BLaER1 (cell line): Measurements from ENCODE around the gene ZNF77.
"Not testable (repeated sequence)": the region's sequence is repeated elsewhere in the genome, so short reads cannot be mapped to it uniquely, and the experiment has no call there.

Source experiments
- H3K27ac ChIP-seq: shearing (Covaris generic); formaldehyde crosslinking; 2 replicates; pipeline ENCODE4 v1.8.1; 2022
- H3K27me3 ChIP-seq: shearing (Covaris generic); formaldehyde crosslinking; 2 replicates; pipeline ENCODE4 v1.8.1; 2022
- H3K36me3 ChIP-seq: shearing (Covaris generic); formaldehyde crosslinking; 2 replicates; pipeline ENCODE4 v1.8.1; 2022
- H3K4me1 ChIP-seq: shearing (Covaris generic); formaldehyde crosslinking; 2 replicates; pipeline ENCODE4 v1.8.1; 2022
- H3K4me2 ChIP-seq: shearing (Covaris generic); formaldehyde crosslinking; 2 replicates; pipeline ENCODE4 v1.8.1; 2022
- H3K4me3 ChIP-seq: shearing (Covaris generic); formaldehyde crosslinking; 2 replicates; pipeline ENCODE4 v1.8.1; 2022
- H3K9ac ChIP-seq: shearing (Covaris generic); formaldehyde crosslinking; 2 replicates; pipeline ENCODE4 v1.8.1; 2022
- H3K9me3 ChIP-seq: shearing (Covaris generic); formaldehyde crosslinking; 2 replicates; pipeline ENCODE4 v1.8.1; 2022
- H4K20me1 ChIP-seq: shearing (Covaris generic); formaldehyde crosslinking; 2 replicates; pipeline ENCODE4 v1.8.1; 2022
- Cebpa-rat ChIP-seq: shearing (Covaris generic); IDR thresholded peaks from 2 replicates; pipeline ENCODE4 v1.8.1; 2022

ZNF77 gene

DNA sequence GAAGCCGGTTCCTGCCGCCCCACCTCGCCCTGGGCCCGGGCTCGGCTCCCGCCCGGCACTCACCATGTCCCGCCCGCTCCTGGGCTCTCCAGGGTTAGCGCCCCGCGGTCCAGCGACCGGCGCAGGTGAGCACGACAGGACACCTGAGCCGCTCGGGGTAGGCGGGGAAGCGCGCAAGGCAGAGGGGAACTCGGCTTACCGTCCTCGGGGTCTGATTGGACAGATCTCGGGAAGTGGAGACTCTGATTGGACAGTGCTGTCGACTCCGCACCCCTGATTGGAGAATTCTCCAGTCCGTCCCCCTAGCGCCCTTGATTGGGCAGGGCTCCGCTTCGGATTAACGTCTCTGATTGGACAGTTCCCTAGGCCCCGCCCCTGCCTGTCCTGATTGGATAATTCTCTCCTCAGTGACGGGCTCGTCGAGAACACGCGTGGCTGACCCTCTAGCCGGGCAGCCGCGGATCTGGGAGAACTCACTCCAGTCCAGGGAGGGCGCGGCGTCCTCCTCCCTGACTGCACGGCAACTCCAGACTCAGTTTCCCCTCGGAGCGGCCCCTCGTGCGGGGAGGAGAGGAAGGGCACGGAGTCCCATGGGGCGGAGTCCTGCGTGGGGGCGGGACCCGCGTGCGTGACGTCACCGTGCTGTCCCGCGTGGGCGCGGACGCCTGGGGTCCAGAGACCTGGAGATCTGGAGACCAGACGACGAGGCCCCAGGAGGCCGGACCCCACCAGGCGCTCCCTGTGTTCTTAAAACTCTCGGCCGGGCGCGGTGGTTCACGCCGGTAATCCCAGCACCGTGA is at the start of gene ZNF77:
ZNF77 (minus strand) TSS at position 197 of the 800 bp plus-strand sequence; CDS start at position 66, 131 bp downstream.
- Histone ChIP-seq H3K9ac (peak within 1 kb of the TSS; percentile 89), H3K9me3 (peaks cover 15% of the 10 kb centered on the region), H3K27ac (peak within 1 kb of the TSS; percentile 92), H3K4me1 (peaks cover 36% of the 10 kb centered on the region), H4K20me1 (peaks cover 5% of the 10 kb centered on the region; the same call in 1 of the 2 replicates), H3K27me3 (no peaks in the 10 kb centered on the region), H3K4me3 (peak within 1 kb of the TSS; percentile 97), H3K4me2 (peak within 1 kb of the TSS; percentile 99), H3K36me3 (peaks cover 23% of the 10 kb centered on the region)
- no peak for TF ChIP-seq Cebpa-rat

DNA sequence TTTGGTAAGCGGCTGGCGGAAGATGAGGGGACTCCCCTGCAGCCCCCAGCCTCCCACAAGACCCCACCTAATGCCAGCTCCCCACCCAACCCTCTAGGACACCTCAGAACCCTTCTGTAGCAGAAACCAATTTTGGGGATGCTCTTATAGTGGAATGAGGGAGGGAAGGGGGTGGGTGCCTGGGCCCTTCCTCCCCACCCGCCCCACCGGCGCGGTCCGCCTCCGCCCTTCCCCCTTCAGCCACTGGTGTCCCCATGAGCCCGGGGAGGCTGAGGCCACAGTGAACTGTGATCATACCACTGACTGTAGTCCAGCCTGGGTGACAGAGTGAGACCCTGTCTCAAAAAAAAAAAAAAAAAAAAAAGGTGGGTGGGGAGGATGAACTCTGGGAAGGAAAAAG is 48.8 kb upstream of the ZNF77 start:
- Histone ChIP-seq H3K4me1 (peaks cover 7% of the 10 kb centered on the region), H3K9ac (no peak overlapping the region), H4K20me1 (no peaks in the 10 kb centered on the region), H3K27me3 (no peaks in the 10 kb centered on the region), H3K27ac (no peak overlapping the region), H3K4me2 (no peak overlapping the region), H3K36me3 (no peaks in the 10 kb centered on the region), H3K4me3 (no peak overlapping the region), H3K9me3 (peaks cover 2% of the 10 kb centered on the region; the same call in 1 of the 2 replicates)
- no peak for TF ChIP-seq Cebpa-rat

DNA sequence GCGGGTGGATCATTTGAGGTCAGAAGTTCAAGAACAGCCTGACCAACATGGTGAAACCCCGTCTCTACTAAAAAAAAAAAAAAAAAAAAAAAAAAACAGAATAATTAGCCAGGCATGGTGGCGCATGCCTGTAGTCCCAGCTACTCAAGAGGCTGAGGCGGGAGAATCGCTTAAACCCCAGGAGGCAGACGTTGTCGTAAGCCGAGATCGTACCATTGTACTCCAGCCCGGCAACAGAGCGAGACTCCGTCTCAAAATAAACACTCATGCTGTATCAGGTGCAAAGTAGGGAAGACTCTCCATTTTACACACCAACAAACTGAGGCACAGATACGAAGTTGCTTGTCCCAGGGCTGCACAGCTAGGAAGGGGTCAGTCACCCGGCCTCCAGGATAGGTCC is 48.2 kb upstream of the ZNF77 start:
- Histone ChIP-seq H3K27me3 (no peaks in the 10 kb centered on the region), H3K4me1 (peaks cover 12% of the 10 kb centered on the region), H4K20me1 (no peaks in the 10 kb centered on the region), H3K36me3 (no peaks in the 10 kb centered on the region), H3K27ac (no peak overlapping the region), H3K4me3 (no peak overlapping the region), H3K9me3 (no peaks in the 10 kb centered on the region), H3K4me2 (peak overlapping the region; percentile 39), H3K9ac (no peak overlapping the region)
- no peak for TF ChIP-seq Cebpa-rat

DNA sequence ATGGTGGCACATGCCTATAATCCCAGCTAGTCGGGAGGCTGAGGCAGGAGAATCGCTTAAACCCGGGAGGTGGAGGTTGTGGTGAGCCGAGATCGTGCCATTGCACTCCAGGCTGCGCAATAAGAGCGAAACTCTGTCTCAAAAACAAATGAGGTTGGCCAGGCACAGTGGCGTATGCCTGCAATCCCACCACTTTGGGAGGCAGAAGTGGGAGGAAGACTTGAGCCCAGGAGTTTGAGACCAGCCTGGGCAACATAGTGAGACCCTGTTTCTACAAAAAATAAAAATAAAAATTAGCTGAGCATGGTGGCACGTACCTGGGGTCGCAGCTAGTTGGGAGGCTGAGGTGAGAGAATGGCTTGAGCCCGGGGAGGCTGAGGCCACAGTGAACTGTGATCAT is 47.6 kb upstream of the ZNF77 start:
- H3K9me3 ChIP-seq, H3K9ac ChIP-seq, H4K20me1 ChIP-seq, H3K27ac ChIP-seq, H3K4me2 ChIP-seq, H3K27me3 ChIP-seq, H3K4me3 ChIP-seq, H3K36me3 ChIP-seq: not testable (repeated sequence)
- H3K4me1 ChIP-seq = peaks cover 18% of the 10 kb centered on the region

DNA sequence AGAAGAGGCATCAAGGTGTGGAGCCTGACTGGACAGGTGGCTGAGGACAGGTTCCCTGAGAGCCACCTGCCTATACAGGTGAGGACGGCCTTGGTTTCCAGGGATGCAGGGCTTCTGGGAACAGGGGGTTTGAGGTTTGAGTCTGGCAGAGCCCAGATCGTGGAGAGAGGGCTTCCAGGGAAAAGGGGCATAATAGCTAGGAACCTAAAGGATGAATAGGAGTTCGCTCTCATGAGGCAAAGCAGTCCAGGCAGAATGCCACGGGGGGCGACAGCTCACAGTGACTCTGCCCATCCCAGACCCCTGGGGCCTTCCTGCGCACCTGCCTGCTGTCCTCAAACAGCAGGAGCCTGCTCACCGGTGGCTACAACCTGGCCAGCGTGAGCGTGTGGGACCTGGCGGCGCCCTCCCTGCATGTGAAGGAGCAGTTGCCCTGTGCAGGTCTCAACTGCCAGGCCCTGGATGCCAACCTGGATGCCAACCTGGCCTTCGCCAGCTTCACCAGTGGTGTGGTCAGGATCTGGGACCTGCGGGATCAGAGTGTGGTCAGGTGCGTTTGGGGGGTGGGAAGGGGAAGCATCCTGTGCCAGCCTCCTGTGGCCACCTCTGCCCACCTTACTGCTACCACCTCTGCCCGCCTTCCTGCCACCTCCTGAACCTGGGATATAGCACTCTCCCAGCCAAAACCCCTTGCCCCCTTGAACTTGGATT is 44.6 kb upstream of the ZNF77 start:
- no peak overlapping the region for H3K4me2 ChIP-seq
- H3K9ac ChIP-seq = no peak overlapping the region
- no peaks in the 10 kb centered on the region for H4K20me1 ChIP-seq
- no peaks in the 10 kb centered on the region for H3K27me3 ChIP-seq
- peaks cover 48% of the 10 kb centered on the region for H3K4me1 ChIP-seq
- H3K27ac ChIP-seq = no peak overlapping the region
- no peak for TF ChIP-seq Cebpa-rat
- H3K4me3 ChIP-seq = no peak overlapping the region
- H3K36me3 ChIP-seq = no peaks in the 10 kb centered on the region
- no peaks in the 10 kb centered on the region for H3K9me3 ChIP-seq

DNA sequence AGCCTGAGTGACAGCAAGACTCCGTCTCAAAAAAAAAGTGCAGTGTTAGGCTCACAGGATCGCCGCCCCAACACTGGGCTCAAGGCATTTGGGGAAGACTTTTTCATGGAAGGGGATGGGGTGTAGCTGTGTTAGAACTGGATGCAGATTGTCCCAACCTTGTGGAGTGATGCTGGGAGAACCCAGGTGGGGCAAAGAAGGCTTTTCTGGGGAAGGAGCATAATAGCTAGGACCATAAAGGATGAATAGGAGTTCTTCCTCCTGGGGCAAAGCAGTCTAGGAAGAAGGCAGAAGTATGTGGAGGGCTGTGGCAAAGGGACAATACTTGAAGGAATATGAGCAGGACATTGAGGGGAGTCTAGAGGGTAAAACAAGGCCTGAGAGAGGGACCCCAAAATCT is 43.8 kb upstream of the ZNF77 start:
- no peaks in the 10 kb centered on the region for H4K20me1 ChIP-seq
- no peak overlapping the region for H3K27ac ChIP-seq
- H3K9ac ChIP-seq = no peak overlapping the region
- no peaks in the 10 kb centered on the region for H3K9me3 ChIP-seq
- no peak for TF ChIP-seq Cebpa-rat
- H3K4me2 ChIP-seq = no peak overlapping the region
- no peaks in the 10 kb centered on the region for H3K27me3 ChIP-seq
- H3K4me1 ChIP-seq = peaks cover 56% of the 10 kb centered on the region
- H3K36me3 ChIP-seq = no peaks in the 10 kb centered on the region
- H3K4me3 ChIP-seq = no peak overlapping the region

DNA sequence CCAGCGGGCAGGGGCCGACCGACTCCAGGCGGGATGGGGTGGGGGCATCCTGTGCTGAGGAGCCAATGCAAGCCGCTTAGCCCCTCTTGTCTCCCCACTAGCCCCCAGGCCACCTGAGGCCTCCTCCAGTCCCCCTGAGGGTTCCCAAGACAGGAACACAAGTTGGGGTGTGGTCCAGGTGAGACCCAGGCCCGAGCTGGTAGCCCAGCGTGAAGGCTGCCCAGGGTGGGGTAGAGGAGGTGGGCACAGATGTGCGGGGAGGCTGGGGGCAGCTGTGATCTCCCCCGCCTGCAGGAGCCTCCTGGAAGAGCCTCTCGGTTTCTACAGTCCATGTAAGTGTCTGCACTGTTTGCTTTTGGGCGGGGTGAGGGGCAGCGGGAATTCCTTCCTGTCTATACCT is 43.0 kb upstream of the ZNF77 start:
- Histone ChIP-seq H4K20me1 (no peaks in the 10 kb centered on the region), H3K4me2 (peak overlapping the region; percentile 95), H3K4me1 (peaks cover 58% of the 10 kb centered on the region), H3K9me3 (no peaks in the 10 kb centered on the region), H3K27me3 (no peaks in the 10 kb centered on the region), H3K36me3 (no peaks in the 10 kb centered on the region), H3K27ac (peak overlapping the region; percentile 62), H3K9ac (peak overlapping the region; percentile 63), H3K4me3 (no peak overlapping the region)
- TF ChIP-seq Cebpa-rat = no peak

DNA sequence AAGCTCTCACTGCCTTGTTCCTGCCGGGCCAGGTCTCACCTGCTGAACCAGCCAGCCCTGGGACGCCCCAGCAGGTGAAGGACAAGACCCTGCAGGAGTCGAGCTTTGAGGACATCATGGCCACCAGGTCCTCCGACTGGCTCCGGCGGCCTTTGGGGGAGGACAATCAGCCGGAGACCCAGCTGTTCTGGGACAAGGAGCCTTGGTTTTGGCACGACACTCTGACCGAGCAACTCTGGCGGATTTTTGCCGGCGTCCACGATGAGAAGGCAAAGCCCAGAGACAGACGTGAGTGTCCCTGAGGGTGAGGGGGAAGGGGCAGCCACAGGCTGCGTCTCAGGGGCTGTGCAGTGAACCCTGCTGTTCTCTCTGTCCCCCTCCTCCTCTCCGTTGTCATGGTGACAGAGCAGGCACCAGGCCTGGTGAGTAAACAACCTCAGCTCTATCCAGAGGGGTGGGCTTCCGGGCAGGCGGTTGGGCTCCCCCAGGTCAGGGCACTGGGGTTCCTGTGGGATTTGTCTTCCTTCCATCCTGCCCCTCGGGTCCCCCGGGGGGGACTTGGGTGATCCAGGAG is 42.3 kb upstream of the ZNF77 start:
- Histone ChIP-seq H3K4me2 (peak overlapping the region; percentile 95), H3K27ac (peak overlapping the region; percentile 62), H3K4me3 (peak overlapping the region; percentile 46), H4K20me1 (no peaks in the 10 kb centered on the region), H3K4me1 (peaks cover 64% of the 10 kb centered on the region), H3K36me3 (no peaks in the 10 kb centered on the region), H3K9me3 (no peaks in the 10 kb centered on the region), H3K27me3 (no peaks in the 10 kb centered on the region), H3K9ac (peak overlapping the region; percentile 63)
- no peak for TF ChIP-seq Cebpa-rat

DNA sequence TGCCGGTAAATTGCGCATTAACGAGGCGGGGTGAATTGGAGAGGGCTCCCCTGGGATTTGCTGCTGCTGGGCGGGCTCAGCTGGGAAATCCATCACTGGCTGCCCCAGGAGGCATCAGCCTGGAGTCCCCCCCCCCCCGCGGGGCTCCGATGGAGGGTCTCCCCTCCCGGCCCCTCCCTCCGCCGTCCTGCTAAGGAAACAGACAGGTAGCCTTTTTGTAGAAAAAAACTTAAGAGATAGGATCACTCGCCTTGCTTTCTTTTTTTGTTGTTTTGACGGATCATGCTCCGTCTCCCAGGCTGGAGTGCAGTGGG is 39.4 kb upstream of the ZNF77 start:
- Histone ChIP-seq H3K36me3 (no peaks in the 10 kb centered on the region), H3K27ac (peak overlapping the region; percentile 81), H3K27me3 (no peaks in the 10 kb centered on the region), H3K9me3 (no peaks in the 10 kb centered on the region), H4K20me1 (no peaks in the 10 kb centered on the region), H3K4me3 (peak overlapping the region; percentile 50), H3K4me2 (peak overlapping the region; percentile 95), H3K4me1 (peaks cover 89% of the 10 kb centered on the region), H3K9ac (no peak overlapping the region)
- TF ChIP-seq Cebpa-rat = no peak
